Naive thymus-derived CD8-positive, alpha-beta T cell (primary cell): ENCODE results near the gene BCAM. TPM values are rescaled to one million over a fixed set of nuclear protein-coding genes. Genes with fewer than 3 reads are reported as not detected.
"Not testable (repeated sequence)": the region's sequence is repeated elsewhere in the genome, so short reads cannot be mapped to it uniquely, and the experiment has no call there.

Source experiments
- ATAC-seq, 2 donors: fragments of 150-1000 bp; cut with Tn5 transposase in 1 of 2; sonication (Bioruptor Pico), chemical (Tn5 transposase) in 1 of 2; 1 replicate in 1 of 2; 2 replicates in 1 of 2; pipeline ENCODE4 v1.10.0; 2021; ENCODE audit warnings: mild to moderate bottlenecking in 2 of 2, moderate library complexity in 2 of 2
- POLR2A ChIA-PET: fragments of 350-600 bp; sonication (Branson Sonifier 250); formaldehyde crosslinking; loops from one replicate; lab custom pipeline; 2021; ENCODE audit warnings: antibody characterized with exemption; lab: Charles Lee
- DNase-seq, 10 donors: peaks; one replicate each; pipeline versions ENCODE4 v3.0.0 to v3.0.0-alpha.2; 2020 to 2022
- H3K27ac Mint-ChIP-seq, 10 donors: one replicate each; pipeline ENCODE4 v1.8.0; 2020 to 2022; ENCODE audit warnings: mild to moderate bottlenecking in 10 of 10, mixed read lengths in 10 of 10, moderate library complexity in 4 of 10, inconsistent platforms in 1 of 10
- H3K27me3 Mint-ChIP-seq, 5 donors: one replicate each; pipeline ENCODE4 v1.8.0; 2021 to 2022; ENCODE audit warnings: mixed read lengths in 5 of 5
- H3K36me3 Mint-ChIP-seq, 3 donors: one replicate each; pipeline ENCODE4 v1.8.0; 2020 to 2022; ENCODE audit warnings: mixed read lengths in 3 of 3, mild to moderate bottlenecking in 2 of 3, inconsistent platforms in 1 of 3
- H3K4me1 Mint-ChIP-seq, 4 donors: one replicate each; pipeline ENCODE4 v1.8.0; 2021 to 2022; ENCODE audit warnings: mixed read lengths in 4 of 4
- H3K4me3 Mint-ChIP-seq, 10 donors: one replicate each; pipeline ENCODE4 v1.8.0; 2020 to 2022; ENCODE audit warnings: mild to moderate bottlenecking in 10 of 10, mixed read lengths in 10 of 10, moderate library complexity in 6 of 10, inconsistent platforms in 1 of 10
- H3K9me3 Mint-ChIP-seq, 9 donors: one replicate each; pipeline ENCODE4 v1.8.0; 2020 to 2022; ENCODE audit warnings: mixed read lengths in 9 of 9, mild to moderate bottlenecking in 3 of 9, inconsistent platforms in 1 of 9, moderate library complexity in 1 of 9
- polyA plus RNA-seq, 3 donors: library from polyadenylated mRNA; unstranded; fragments of 300-500 nt; fragmentation: Illumina TruSeq; gene quantifications; one replicate each; pipeline ENCODE4 v1.2.3, GENCODE V29; 2021
- total RNA-seq, 8 experiments: library from RNA in 2 of 8; stranded (reverse) in 2 of 8; gene quantifications; one replicate each; pipeline ENCODE4 v1.2.3 and lab custom pipeline; 2021 to 2026

The BCAM gene
- total and polyA plus RNA-seq, 5 experiments from 2014 or later, result not detected

GRCh38 chr19:44777715-44778347 is 31.1 kb upstream of the BCAM start, which contains the start of gene CBLC:
Gene CBLC (plus strand): TSS chr19:44777890. CDS start chr19:44777932, 42 bp downstream.
- no peak for DNase-seq
- no peak within 1 kb of the TSS for H3K27ac Mint-ChIP-seq
- no peaks in the 10 kb centered on the region for H3K4me1 Mint-ChIP-seq
- POLR2A ChIA-PET, result no interaction called here
- no peaks in the 10 kb centered on the region for H3K9me3 Mint-ChIP-seq
- peaks cover 0 to 7% (median 2%) of the 10 kb centered on the region in 5 donors for H3K27me3 Mint-ChIP-seq
- no peak for ATAC-seq
- H3K36me3 Mint-ChIP-seq, result no peaks in the 10 kb centered on the region
- peak within 1 kb of the TSS in 1 of 10 donors; percentile 27 for H3K4me3 Mint-ChIP-seq

DNA sequence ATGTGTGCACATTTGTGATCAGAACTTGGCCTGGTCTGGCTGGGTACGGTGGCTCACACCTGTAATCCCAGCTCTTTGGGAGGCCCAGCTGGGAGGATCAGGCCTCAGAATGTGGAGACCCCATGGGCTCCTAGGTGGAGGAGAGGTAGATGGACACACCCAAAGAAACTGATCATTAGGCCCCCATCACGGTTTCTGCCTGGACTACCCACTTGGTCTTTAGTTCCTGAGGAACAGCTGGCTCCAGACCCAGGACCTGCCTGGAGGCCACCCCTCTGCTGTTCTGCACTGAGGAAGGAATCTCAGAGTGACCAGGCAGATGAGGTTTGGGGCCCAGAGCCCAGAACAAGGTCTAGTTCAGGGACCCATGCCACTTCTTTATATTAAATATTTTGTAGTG is 29.8 kb upstream of the BCAM start:
- POLR2A ChIA-PET, result no interaction called here
- no peak for DNase-seq
- Mint-ChIP-seq H3K27me3 (peaks cover 0 to 7% (median 3%) of the 10 kb centered on the region in 5 donors), H3K4me1 (peaks cover under 1 to 2% (median under 1%) of the 10 kb centered on the region in 4 donors), H3K9me3 (no peaks in the 10 kb centered on the region), H3K36me3 (no peaks in the 10 kb centered on the region), H3K27ac (peak overlapping the region in 1 of 10 donors; percentile 31), H3K4me3 (peak overlapping the region in 2 of 10 donors; percentile 11 to 25)
- no peak for ATAC-seq

DNA sequence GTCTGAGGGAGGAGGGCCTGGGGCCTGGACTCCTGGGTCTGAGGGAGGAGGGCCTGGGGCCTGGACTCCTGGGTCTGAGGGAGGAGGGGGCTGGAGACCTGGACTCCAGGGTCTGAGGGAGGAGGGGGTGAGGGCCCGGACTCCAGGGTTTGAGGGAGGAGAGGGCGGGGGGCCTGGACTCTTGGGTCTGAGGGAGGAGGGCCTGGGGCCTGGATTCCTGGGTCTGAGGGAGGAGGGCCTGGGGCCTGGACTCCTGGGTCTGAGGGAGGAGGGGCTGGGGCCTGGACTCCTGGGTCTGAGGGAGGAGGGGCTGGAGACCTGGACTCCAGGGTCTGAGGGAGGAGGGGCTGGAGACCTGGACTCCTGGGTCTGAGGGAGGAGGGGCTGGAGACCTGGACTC is 27.2 kb upstream of the BCAM start:
- ATAC-seq, H3K4me1 Mint-ChIP-seq, DNase-seq, H3K27ac Mint-ChIP-seq, H3K27me3 Mint-ChIP-seq, H3K4me3 Mint-ChIP-seq, H3K9me3 Mint-ChIP-seq, POLR2A ChIA-PET, H3K36me3 Mint-ChIP-seq: not testable (repeated sequence)

- H3K4me1 Mint-ChIP-seq, result peaks cover 4 to 8% (median 7%) of the 10 kb centered on the region in 4 donors
- H3K36me3 Mint-ChIP-seq, result no peaks in the 10 kb centered on the region
- POLR2A ChIA-PET, result no interaction called here
- ATAC-seq, result no peak
- H3K27ac Mint-ChIP-seq, result no peak overlapping the region
- no peaks in the 10 kb centered on the region for H3K9me3 Mint-ChIP-seq
- no peak for DNase-seq
- H3K27me3 Mint-ChIP-seq, result peaks cover 0 to 8% (median 6%) of the 10 kb centered on the region in 5 donors
- H3K4me3 Mint-ChIP-seq, result no peak overlapping the region
Measured at GRCh38 chr19:44782729-44783128, 26.2 kb upstream of the BCAM start.

DNA sequence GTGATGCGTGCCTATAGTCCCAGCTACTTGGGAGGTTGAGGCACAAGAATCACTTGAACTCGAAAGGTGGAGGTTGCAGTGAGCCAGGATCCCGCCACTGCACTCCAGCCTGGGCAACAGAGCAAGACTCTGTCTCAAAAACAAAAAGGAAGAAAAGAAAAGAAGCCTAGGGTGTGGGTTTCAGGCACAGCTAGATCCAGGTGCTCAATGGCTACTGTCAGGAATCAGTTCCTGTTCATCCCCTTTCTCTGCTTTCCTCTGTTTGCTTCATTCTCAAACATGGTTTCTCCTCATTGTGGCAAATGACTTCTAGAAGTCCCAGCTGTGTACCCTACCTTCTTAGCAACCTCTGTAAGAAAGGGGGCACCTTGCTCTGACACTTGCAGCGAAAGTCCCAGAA is 25.4 kb upstream of the BCAM start:
- Mint-ChIP-seq H3K27ac (peak overlapping the region in 1 of 10 donors; percentile 71), H3K9me3 (no peaks in the 10 kb centered on the region), H3K4me1 (peaks cover 4 to 8% (median 7%) of the 10 kb centered on the region in 4 donors), H3K4me3 (no peak overlapping the region), H3K36me3 (no peaks in the 10 kb centered on the region), H3K27me3 (peaks cover 0 to 8% (median 6%) of the 10 kb centered on the region in 5 donors)
- ATAC-seq (no peak), DNase-seq (no peak)
- POLR2A ChIA-PET, result interaction anchor here (0.8 kb wide), 1 partner anchor 68 kb away, joined by 3 read pairs; no protein-coding TSS in a partner anchor

- DNase-seq, result no peak
- H3K9me3 Mint-ChIP-seq, result no peaks in the 10 kb centered on the region
- H3K4me3 Mint-ChIP-seq, result no peak overlapping the region
- no peaks in the 10 kb centered on the region for H3K36me3 Mint-ChIP-seq
- peaks cover 0 to 6% (median 0%) of the 10 kb centered on the region in 5 donors for H3K27me3 Mint-ChIP-seq
- POLR2A ChIA-PET, result no interaction called here
- ATAC-seq, result no peak
- peaks cover 4 to 8% (median 7%) of the 10 kb centered on the region in 4 donors for H3K4me1 Mint-ChIP-seq
- H3K27ac Mint-ChIP-seq, result no peak overlapping the region
Measured at GRCh38 chr19:44785271-44785670, 23.6 kb upstream of the BCAM start.

GRCh38 chr19:44785993-44786392 is 22.9 kb upstream of the BCAM start:
- Mint-ChIP-seq H3K36me3 (no peaks in the 10 kb centered on the region), H3K4me1 (peaks cover 4 to 8% (median 7%) of the 10 kb centered on the region in 4 donors), H3K27ac (no peak overlapping the region), H3K9me3 (no peaks in the 10 kb centered on the region), H3K4me3 (no peak overlapping the region), H3K27me3 (peaks cover 0 to 6% (median 0%) of the 10 kb centered on the region in 5 donors)
- POLR2A ChIA-PET, result no interaction called here
- DNase-seq (no peak), ATAC-seq (no peak)

GRCh38 chr19:44788971-44789370 is 19.9 kb upstream of the BCAM start:
- DNase-seq (no peak), ATAC-seq (no peak)
- no peak overlapping the region for H3K4me3 Mint-ChIP-seq
- H3K27ac Mint-ChIP-seq, result no peak overlapping the region
- H3K4me1 Mint-ChIP-seq, result peaks cover 6 to 11% (median 7%) of the 10 kb centered on the region in 4 donors
- POLR2A ChIA-PET, result interaction anchor here (0.7 kb wide), 1 partner anchor 141 kb away, joined by 4 read pairs; no protein-coding TSS in a partner anchor
- H3K27me3 Mint-ChIP-seq, result peaks cover 0 to 4% (median 0%) of the 10 kb centered on the region in 5 donors
- no peaks in the 10 kb centered on the region for H3K9me3 Mint-ChIP-seq
- no peaks in the 10 kb centered on the region for H3K36me3 Mint-ChIP-seq

DNA sequence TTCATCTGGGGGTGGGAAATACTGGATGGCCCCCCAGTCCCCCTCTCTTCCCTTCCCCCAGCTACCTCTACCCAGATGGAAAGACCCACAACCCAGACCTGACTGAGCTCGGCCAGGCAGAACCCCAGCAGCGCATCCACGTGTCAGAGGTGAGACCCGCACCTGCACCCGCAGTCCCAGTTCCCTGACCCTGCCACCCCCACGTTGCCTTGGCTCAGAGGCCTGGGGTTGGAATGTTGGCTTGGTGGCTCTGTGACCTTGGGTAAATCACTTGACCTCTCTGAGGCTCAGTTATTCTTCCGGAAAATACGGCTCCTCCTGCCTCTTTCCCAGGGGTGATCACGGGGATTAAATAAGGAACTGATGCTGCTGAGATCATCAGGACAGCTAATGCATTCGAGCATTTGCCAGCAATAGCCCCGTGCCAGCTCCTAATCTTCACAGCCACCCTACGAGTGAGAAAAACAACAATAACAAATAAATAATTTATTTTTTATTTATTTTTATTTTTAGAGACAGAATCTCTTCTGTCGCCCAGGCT is 18.9 kb upstream of the BCAM start:
- Mint-ChIP-seq H3K27ac (no peak overlapping the region), H3K36me3 (no peaks in the 10 kb centered on the region), H3K9me3 (no peaks in the 10 kb centered on the region), H3K4me1 (peaks cover 0 to 4% (median under 1%) of the 10 kb centered on the region in 4 donors), H3K27me3 (no peaks in the 10 kb centered on the region), H3K4me3 (no peak overlapping the region)
- DNase-seq, result no peak
- POLR2A ChIA-PET, result interaction anchor here (0.8 kb wide), 1 partner anchor 78 kb away, joined by 4 read pairs; no protein-coding TSS in a partner anchor
- ATAC-seq, result no peak

DNA sequence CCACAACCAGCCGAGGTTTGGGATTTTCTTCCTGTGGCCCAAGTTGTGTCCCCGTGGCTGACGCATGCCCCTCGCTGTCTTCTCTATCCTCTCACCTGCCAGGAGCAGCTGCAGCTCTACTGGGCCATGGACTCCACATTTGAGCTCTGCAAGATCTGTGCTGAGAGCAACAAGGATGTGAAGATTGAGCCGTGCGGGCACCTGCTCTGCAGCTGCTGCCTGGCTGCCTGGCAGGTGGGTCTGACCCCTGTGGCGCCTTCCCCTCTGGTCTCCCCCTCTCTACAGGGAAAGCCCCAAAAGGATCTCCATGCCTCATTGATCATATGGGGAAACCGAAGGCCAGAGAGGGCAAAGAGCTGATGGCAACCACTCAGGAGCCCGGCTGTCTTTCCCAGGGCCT is 16.6 kb upstream of the BCAM start:
- H3K27me3 Mint-ChIP-seq, result no peaks in the 10 kb centered on the region
- H3K4me3 Mint-ChIP-seq, result no peak overlapping the region
- H3K9me3 Mint-ChIP-seq, result no peaks in the 10 kb centered on the region
- no peaks in the 10 kb centered on the region for H3K36me3 Mint-ChIP-seq
- POLR2A ChIA-PET, result interaction anchor here (0.7 kb wide), 1 partner anchor 130 kb away, joined by 4 read pairs; no protein-coding TSS in a partner anchor
- DNase-seq (no peak), ATAC-seq (no peak)
- H3K27ac Mint-ChIP-seq, result no peak overlapping the region
- peaks cover 9 to 25% (median 14%) of the 10 kb centered on the region in 4 donors for H3K4me1 Mint-ChIP-seq

DNA sequence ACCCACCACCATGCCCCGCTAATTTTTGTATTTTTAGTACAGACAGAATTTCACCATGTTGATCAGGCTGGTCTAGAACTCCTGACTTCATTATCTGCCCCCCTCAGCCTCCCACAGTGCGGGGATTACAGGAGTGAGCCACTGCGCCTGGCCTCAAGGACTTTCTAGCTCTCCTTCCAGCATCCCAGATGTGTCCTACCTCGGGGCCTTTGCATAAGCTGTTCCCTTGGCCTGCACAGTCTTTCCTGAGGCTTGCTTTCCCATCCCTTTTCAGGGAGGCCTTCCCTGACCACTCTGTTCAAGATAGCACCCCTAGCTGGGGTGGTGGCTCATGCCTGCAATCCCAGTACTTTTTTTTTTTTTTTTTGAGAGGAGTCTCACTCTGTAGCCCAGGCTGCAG is 14.3 kb upstream of the BCAM start:
- no peaks in the 10 kb centered on the region for H3K27me3 Mint-ChIP-seq

DNA sequence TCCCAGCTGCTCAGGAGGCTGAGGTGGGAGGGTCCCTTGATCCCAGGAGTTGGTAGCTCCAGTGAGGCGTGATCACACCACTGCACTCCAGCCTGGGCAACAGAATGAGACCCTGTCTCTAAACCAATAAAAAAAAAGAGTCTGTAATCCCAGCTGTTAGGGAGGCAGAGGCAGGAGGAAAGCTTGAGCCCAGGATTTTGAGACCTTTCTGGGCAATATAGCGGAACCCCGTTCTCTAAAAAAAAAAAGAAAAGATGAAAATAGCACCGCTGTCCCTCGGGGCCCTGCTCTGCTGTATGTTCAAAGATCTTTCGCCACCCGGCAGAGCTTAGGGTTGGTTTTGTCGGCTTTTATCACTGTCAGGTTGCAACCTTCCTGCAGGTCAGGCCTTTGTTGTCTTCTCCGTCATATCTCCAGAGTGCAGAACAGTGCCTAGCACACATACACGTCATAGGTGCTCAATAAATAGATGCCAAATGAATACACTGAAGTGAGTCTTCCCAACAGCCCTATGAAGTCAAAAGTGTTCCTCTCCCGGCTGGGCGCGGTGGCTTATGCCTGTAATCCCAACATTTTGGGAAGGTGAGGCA is 13.4 kb upstream of the BCAM start:
- H3K27me3 Mint-ChIP-seq, result no peaks in the 10 kb centered on the region
- DNase-seq, result no peak
- H3K4me1 Mint-ChIP-seq, result peaks cover 9 to 35% (median 21%) of the 10 kb centered on the region in 4 donors
- POLR2A ChIA-PET, result interaction anchor here (0.6 kb wide), 1 partner anchor 62 kb away, joined by 3 read pairs; no protein-coding TSS in a partner anchor
- no peaks in the 10 kb centered on the region for H3K9me3 Mint-ChIP-seq
- peak overlapping the region in 1 of 10 donors; percentile 25 for H3K27ac Mint-ChIP-seq
- no peaks in the 10 kb centered on the region for H3K36me3 Mint-ChIP-seq
- no peak for ATAC-seq
- H3K4me3 Mint-ChIP-seq, result peak overlapping the region in 1 of 10 donors; percentile 6

More for the DNA sequence above, 14.3 kb upstream of the BCAM start:
- H3K27ac Mint-ChIP-seq, result peak overlapping the region in 1 of 10 donors; percentile 29
- peaks cover 9 to 33% (median 19%) of the 10 kb centered on the region in 4 donors for H3K4me1 Mint-ChIP-seq
- no peak for ATAC-seq
- no peak overlapping the region for H3K4me3 Mint-ChIP-seq
- no peak for DNase-seq
- POLR2A ChIA-PET, result no interaction called here
- H3K36me3 Mint-ChIP-seq, result no peaks in the 10 kb centered on the region
- no peaks in the 10 kb centered on the region for H3K9me3 Mint-ChIP-seq

- ATAC-seq, result peak in 1 of 2 donors; percentile 49
- peak in 1 of 10 donors; percentile 16 for DNase-seq
- POLR2A ChIA-PET, result interaction anchor here (0.7 kb wide), 1 partner anchor 12 kb away, joined by 4 read pairs; the partner anchor contains the start of gene BCAM
- H3K36me3 Mint-ChIP-seq, result no peaks in the 10 kb centered on the region
- no peaks in the 10 kb centered on the region for H3K27me3 Mint-ChIP-seq
- peak overlapping the region in 9 of 10 donors; percentile 12 to 84 (median 58) for H3K27ac Mint-ChIP-seq
- peak overlapping the region; percentile 16 to 76 (median 54) for H3K4me3 Mint-ChIP-seq
- H3K9me3 Mint-ChIP-seq, result no peaks in the 10 kb centered on the region
- peaks cover 9 to 35% (median 21%) of the 10 kb centered on the region in 4 donors for H3K4me1 Mint-ChIP-seq
Measured at GRCh38 chr19:44796701-44797115, 12.2 kb upstream of the BCAM start.
